ENCODE results near the gene TRPM8. TPM values are rescaled to one million over a fixed set of nuclear protein-coding genes. Genes with fewer than 3 reads are reported as not detected.

The TRPM8 gene
- total RNA-seq, 4 donors from 2014 or later: not detected

DNA sequence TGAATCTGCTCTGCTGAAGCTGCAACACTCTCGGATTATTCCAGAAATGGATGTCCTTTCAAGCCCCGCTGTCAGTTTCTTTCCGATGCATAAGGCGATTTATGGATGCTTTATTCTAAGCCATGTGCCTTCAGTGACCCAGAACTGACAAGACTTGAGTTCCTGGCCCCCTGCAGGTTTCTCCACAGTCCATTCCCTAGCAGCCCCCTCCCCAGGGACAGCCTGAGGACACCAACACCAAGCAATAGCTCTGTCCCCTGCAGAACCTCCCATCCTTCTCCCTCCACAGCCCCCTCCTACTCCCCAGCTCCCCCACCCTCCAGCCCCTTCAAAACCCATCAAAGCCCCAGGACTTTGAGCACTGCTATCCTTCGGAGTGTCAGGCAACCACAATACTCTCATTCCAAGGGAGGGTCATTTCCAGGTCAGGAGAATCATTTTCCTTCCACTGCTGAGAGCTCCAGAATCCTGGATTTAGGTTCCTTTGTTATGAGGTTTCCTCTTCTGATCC, 108.8 kb downstream of the TRPM8 start:
- no peaks in the 10 kb centered on the region for H3K9me3 ChIP-seq
- intact Hi-C loops (cut with DNase I; ENCODE audit: low total_unique reads): no loop called here
- H3K4me3 ChIP-seq: peak overlapping the region in 1 of 4 donors; percentile 13
- H3K36me3 ChIP-seq: no peaks in the 10 kb centered on the region
- no peak for TF ChIP-seq POLR2A (IDR thresholded peaks at IDR 0.05)
- TF ChIP-seq, protein P1, sequence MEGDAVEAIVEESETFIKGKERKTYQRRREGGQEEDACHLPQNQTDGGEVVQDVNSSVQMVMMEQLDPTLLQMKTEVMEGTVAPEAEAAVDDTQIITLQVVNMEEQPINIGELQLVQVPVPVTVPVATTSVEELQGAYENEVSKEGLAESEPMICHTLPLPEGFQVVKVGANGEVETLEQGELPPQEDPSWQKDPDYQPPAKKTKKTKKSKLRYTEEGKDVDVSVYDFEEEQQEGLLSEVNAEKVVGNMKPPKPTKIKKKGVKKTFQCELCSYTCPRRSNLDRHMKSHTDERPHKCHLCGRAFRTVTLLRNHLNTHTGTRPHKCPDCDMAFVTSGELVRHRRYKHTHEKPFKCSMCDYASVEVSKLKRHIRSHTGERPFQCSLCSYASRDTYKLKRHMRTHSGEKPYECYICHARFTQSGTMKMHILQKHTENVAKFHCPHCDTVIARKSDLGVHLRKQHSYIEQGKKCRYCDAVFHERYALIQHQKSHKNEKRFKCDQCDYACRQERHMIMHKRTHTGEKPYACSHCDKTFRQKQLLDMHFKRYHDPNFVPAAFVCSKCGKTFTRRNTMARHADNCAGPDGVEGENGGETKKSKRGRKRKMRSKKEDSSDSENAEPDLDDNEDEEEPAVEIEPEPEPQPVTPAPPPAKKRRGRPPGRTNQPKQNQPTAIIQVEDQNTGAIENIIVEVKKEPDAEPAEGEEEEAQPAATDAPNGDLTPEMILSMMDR (IDR thresholded peaks at IDR 0.05 in 4 of 5, conservative IDR thresholded peaks at IDR 0.05 in 1 of 5): no peak
- in situ Hi-C loops (cut with MboI; ENCODE audit: low sequenced_read_pairs in 4 of 4): no loop called here
- no peak overlapping the region for H3K27ac ChIP-seq
- H3K4me1 ChIP-seq: no peaks in the 10 kb centered on the region
- ATAC-seq (no peak), DNase-seq (no peak)
- H3K27me3 ChIP-seq: peaks cover 0 to 3% (median 0%) of the 10 kb centered on the region in 3 donors

DNA sequence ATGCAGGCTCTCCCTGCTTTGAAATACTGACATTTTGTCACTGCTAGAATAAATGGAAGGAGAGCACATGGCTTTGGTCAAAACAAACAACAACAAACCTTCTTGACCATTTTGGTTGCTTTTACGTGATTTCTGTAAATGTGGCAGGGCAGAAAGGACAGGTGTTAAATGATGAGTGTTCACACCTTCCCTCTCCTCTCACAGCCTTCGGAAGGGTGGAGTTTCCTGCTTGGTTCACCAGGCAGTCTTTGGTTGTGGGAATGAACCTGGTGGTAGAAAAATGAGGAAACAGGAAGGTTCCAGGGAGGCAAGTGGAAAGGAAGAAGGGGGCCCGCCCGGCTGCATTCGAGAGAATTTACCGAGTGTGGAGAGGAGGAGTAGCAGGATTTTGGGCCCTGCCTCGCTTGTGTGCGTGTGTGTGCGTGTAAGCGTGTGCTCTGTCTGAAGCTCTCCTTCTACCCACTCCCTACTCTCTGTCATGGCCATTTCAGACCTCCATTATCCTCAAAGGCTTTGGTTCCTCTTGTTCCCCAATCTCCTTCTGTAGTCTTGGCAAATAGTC, 109.6 kb downstream of the TRPM8 start:
- TF ChIP-seq, protein P1 (IDR thresholded peaks at IDR 0.05 in 4 of 5, conservative IDR thresholded peaks at IDR 0.05 in 1 of 5): no peak
- TF ChIP-seq POLR2A (IDR thresholded peaks at IDR 0.05): no peak
- ATAC-seq (no peak), DNase-seq (no peak)
- Histone ChIP-seq H3K9me3 (no peaks in the 10 kb centered on the region), H3K36me3 (no peaks in the 10 kb centered on the region), H3K27me3 (peaks cover 0 to 3% (median 0%) of the 10 kb centered on the region in 3 donors), H3K4me3 (no peak overlapping the region), H3K4me1 (no peaks in the 10 kb centered on the region), H3K27ac (no peak overlapping the region)
- intact Hi-C loops (cut with DNase I; ENCODE audit: low total_unique reads): no loop called here
- in situ Hi-C loops (cut with MboI; ENCODE audit: low sequenced_read_pairs in 4 of 4): no loop called here

DNA sequence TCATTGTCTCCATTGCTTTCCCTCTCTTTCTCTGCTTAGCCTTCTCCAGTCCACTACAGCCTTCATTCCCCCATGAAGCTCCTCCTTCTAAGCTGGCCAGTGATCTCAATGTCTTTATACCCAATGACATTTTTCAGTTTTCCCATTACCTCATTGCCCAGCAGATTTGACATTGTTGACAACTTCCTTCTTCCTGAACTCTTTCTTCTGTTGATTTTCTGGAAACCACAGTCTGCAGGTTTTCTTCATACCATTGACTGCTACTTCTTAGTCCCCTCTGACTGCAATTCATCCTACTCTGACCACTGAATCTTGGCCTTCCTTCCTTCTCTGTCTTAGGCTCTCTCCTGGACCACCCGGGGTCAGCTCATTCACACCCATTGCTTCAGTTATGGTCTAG, 110.5 kb downstream of the TRPM8 start:
- no peak for DNase-seq
- H3K4me3 ChIP-seq: no peak overlapping the region
- H3K9me3 ChIP-seq: no peaks in the 10 kb centered on the region
- in situ Hi-C loops (cut with MboI; ENCODE audit: low sequenced_read_pairs in 4 of 4): no loop called here
- intact Hi-C loops (cut with DNase I; ENCODE audit: low total_unique reads): no loop called here
- no peak for TF ChIP-seq POLR2A (IDR thresholded peaks at IDR 0.05)
- TF ChIP-seq, protein P1 (IDR thresholded peaks at IDR 0.05 in 4 of 5, conservative IDR thresholded peaks at IDR 0.05 in 1 of 5): no peak
- H3K27me3 ChIP-seq: peaks cover 0 to 3% (median 0%) of the 10 kb centered on the region in 3 donors
- no peaks in the 10 kb centered on the region for H3K36me3 ChIP-seq
- no peak for ATAC-seq
- H3K27ac ChIP-seq: no peak overlapping the region
- no peaks in the 10 kb centered on the region for H3K4me1 ChIP-seq

DNA sequence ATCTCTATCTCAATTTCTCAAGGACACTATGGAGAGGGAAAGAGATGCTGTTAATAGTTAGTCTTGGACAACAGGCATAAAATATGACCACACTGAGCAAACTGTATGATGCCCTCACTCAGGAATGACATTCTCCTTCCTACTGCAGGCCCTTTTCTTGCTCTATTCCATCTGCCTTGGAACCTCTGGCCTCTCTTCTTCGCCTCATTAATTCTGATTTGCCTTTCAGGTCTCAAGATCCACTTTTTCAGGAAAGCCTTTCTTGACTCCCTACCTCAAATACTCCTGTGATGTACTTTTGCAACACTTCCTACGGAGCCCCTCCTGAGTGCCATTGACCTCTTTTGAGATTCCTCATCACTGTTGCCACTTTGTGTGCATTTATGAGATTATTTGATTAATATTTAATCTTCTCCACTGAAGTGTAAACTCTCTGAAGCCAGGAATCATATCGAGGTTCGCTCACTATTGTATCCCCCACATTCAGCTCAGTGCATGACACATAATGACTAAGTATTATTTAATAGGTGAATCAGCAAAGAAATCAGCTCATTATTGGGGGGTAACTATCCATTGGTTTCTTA, 112.1 kb downstream of the TRPM8 start:
- Histone ChIP-seq H3K36me3 (no peaks in the 10 kb centered on the region), H3K4me3 (no peak overlapping the region), H3K4me1 (no peaks in the 10 kb centered on the region), H3K27ac (no peak overlapping the region), H3K27me3 (peaks cover 0 to 3% (median 0%) of the 10 kb centered on the region in 3 donors), H3K9me3 (no peaks in the 10 kb centered on the region)
- in situ Hi-C loops (cut with MboI; ENCODE audit: low sequenced_read_pairs in 4 of 4): no loop called here
- ATAC-seq: no peak
- TF ChIP-seq POLR2A (IDR thresholded peaks at IDR 0.05): no peak
- TF ChIP-seq, protein P1 (IDR thresholded peaks at IDR 0.05 in 4 of 5, conservative IDR thresholded peaks at IDR 0.05 in 1 of 5): no peak
- DNase-seq: no peak
- intact Hi-C loops (cut with DNase I; ENCODE audit: low total_unique reads): no loop called here
